Muscle of arm (tissue), 12 donors: ENCODE measurements around the gene DDR2. TPM values are rescaled to one million over a fixed set of nuclear protein-coding genes. Genes with fewer than 3 reads are reported as not detected.

ENCODE experiments used
- DNase-seq: peaks from one replicate; pipeline ENCODE4 v3.0.0-alpha.2; 2013
- polyA plus RNA-seq, 12 donors: library from polyadenylated mRNA; unstranded; fragments of 120-200 nt; gene quantifications; one replicate each; pipeline ENCODE4 v1.2.1, GENCODE V29; 2013; ENCODE audit not compliant: insufficient read length in 12 of 12

Gene DDR2
- polyA plus RNA-seq, 12 donors, result 33.2 to 68.4 (median 50.7) TPM; not detected in 1

- no peak for DNase-seq
Observed at GRCh38 chr1:162829268-162829667, 197.0 kb downstream of the DDR2 start.

- no peak for DNase-seq
Observed at GRCh38 chr1:162832470-162832869, 200.2 kb downstream of the DDR2 start.

- no peak for DNase-seq
Observed at GRCh38 chr1:162835157-162835899, 203.1 kb downstream of the DDR2 start.

Other genes starting within 250 kb of the DDR2 start
- 1 to 10 TPM in 1 of 12 donors, under 1 TPM in 9, not detected in 2; 0.15 to 1.1 (median 0.36) TPM for gene SH2D1B, start 220.3 kb upstream of the DDR2 start, polyA plus RNA-seq
- gene UHMK1, start 134.6 kb upstream of the DDR2 start, polyA plus RNA-seq, result 10 to 100 TPM in 11 of 12 donors, not detected in 1; 18.3 to 34.9 (median 27.9) TPM
- gene UAP1, start 70.7 kb upstream of the DDR2 start, polyA plus RNA-seq, result 10 to 100 TPM in 11 of 12 donors, not detected in 1; 24.7 to 42.6 (median 32.4) TPM
- gene HSD17B7, start 158.2 kb downstream of the DDR2 start, polyA plus RNA-seq, result 10 to 100 TPM in 7 of 12 donors, 1 to 10 TPM in 4, not detected in 1; 7.1 to 14.8 (median 11.3) TPM
- 10 to 100 TPM in 3 of 12 donors, 1 to 10 TPM in 7, not detected in 2; 2.6 to 16.3 (median 7.5) TPM for gene CCDC190, start 228.7 kb downstream of the DDR2 start, polyA plus RNA-seq